Immature natural killer cell (primary cell): Measurements from ENCODE around the gene STXBP5. TPM values are rescaled to one million over a fixed set of nuclear protein-coding genes. Genes with fewer than 3 reads are reported as not detected.

Experiments
- DNase-seq, 3 donors: peaks; one replicate each; pipeline ENCODE4 v3.0.0; 2022; ENCODE audit warnings: mixed read lengths in 1 of 3
- H3K27ac Mint-ChIP-seq, 6 donors: one replicate each; pipeline ENCODE4 v1.8.0; 2020; ENCODE audit warnings: mixed read lengths in 6 of 6, mild to moderate bottlenecking in 5 of 6, inconsistent platforms in 4 of 6, moderate library complexity in 3 of 6
- H3K27me3 Mint-ChIP-seq, 3 donors: one replicate each; pipeline ENCODE4 v1.8.0; 2020 to 2021; ENCODE audit warnings: low read depth in 3 of 3, mild to moderate bottlenecking in 3 of 3, mixed read lengths in 3 of 3, moderate library complexity in 3 of 3, inconsistent platforms in 1 of 3
- H3K36me3 Mint-ChIP-seq, 3 donors: one replicate each; pipeline ENCODE4 v1.8.0; 2020; ENCODE audit warnings: mixed read lengths in 3 of 3, inconsistent platforms in 2 of 3, mild to moderate bottlenecking in 2 of 3
- H3K4me1 Mint-ChIP-seq, 2 donors: one replicate each; pipeline ENCODE4 v1.8.0; 2020; ENCODE audit warnings: inconsistent platforms in 2 of 2, mild to moderate bottlenecking in 2 of 2, mixed read lengths in 2 of 2, moderate library complexity in 1 of 2
- H3K4me3 Mint-ChIP-seq, 5 donors: one replicate each; pipeline ENCODE4 v1.8.0; 2020; ENCODE audit warnings: mild to moderate bottlenecking in 5 of 5, mixed read lengths in 5 of 5, inconsistent platforms in 3 of 5, moderate library complexity in 3 of 5
- H3K9me3 Mint-ChIP-seq, 6 donors: one replicate each; pipeline ENCODE4 v1.8.0; 2020; ENCODE audit warnings: mild to moderate bottlenecking in 6 of 6, mixed read lengths in 6 of 6, inconsistent platforms in 4 of 6, moderate library complexity in 3 of 6
- polyA plus RNA-seq, 3 donors: library from polyadenylated mRNA; unstranded; fragments of 300-500 nt; fragmentation: Illumina TruSeq; gene quantifications; one replicate each; pipeline ENCODE4 v1.2.3, GENCODE V29; 2021

Gene STXBP5
- 1 to 10 TPM; 2.9 to 5.4 (median 3.1) TPM for polyA plus RNA-seq

DNA sequence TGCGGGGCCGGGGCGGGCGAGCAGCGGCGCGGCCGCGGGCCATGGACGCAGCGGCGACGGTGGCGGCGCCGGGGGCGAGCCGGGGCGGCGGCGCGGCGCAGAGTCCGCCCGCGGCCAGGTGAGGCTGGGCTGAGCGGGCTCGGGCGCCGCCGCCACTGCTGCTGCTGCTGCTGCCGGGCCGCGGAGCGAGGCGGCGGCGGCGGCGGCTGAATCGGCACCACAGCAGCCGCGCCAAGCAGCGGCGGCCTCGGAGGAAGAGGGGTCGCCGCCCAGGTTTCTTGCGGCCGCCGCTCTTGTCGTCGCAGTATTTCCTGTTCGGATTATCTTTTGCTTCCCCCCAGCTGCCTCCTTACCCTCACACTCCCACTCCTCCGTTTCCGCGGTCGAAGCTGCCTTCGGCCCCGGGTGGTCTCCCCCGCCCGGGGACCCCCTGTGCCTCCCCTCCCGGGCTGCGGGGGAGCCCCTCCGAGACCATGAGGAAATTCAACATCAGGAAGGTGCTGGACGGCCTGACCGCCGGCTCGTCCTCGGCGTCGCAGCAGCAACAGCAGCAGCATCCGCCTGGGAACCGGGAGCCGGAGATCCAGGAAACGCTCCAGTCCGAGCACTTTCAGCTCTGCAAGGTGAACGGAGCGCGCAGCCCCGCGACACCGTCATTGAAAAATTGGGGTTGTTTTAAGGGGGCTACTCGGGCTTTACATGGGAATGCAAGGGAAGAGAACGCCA, at the start of gene STXBP5:
Gene STXBP5 (plus strand): TSS at position 358 of the 726 bp plus-strand sequence. CDS start 116 bp downstream, at position 474.
- no peaks in the 10 kb centered on the region for H3K9me3 Mint-ChIP-seq
- H3K27me3 Mint-ChIP-seq: peaks cover 14 to 19% (median 15%) of the 10 kb centered on the region in 3 donors
- H3K36me3 Mint-ChIP-seq: no peaks in the 10 kb centered on the region
- DNase-seq: peak; percentile 49 to 62 (median 59)
- peak within 1 kb of the TSS; percentile 92 to 99 (median 98) for H3K27ac Mint-ChIP-seq
- peak within 1 kb of the TSS; percentile 97 to 99 (median 98) for H3K4me3 Mint-ChIP-seq
- H3K4me1 Mint-ChIP-seq: peaks cover 39 to 63% of the 10 kb centered on the region in 2 donors

DNA sequence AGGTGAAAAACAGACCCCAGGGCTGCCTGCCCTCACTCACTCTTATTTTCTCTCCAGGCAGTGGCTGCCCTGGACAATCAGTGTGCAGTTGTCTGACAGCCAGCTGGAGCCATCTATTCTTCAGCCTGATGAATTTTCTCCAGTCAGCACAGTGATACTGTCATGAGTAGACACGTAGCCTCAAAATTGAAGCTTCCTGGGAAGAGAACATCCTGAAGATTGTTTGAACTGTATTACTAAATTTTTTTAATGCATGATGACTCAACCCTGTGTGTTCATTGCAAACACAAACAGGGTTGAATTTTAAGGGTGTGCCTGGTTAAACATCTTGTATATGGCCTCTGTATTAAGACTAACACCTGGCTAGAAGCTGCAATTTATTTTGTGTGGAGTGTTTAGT, 49.8 kb upstream of the STXBP5 start:
- no peaks in the 10 kb centered on the region for H3K4me1 Mint-ChIP-seq
- peaks cover 1 to 6% (median 5%) of the 10 kb centered on the region in 3 donors for H3K27me3 Mint-ChIP-seq
- peaks cover 0 to 5% (median 0%) of the 10 kb centered on the region in 6 donors for H3K9me3 Mint-ChIP-seq
- DNase-seq: no peak
- H3K27ac Mint-ChIP-seq: no peak overlapping the region
- H3K36me3 Mint-ChIP-seq: no peaks in the 10 kb centered on the region
- no peak overlapping the region for H3K4me3 Mint-ChIP-seq

DNA sequence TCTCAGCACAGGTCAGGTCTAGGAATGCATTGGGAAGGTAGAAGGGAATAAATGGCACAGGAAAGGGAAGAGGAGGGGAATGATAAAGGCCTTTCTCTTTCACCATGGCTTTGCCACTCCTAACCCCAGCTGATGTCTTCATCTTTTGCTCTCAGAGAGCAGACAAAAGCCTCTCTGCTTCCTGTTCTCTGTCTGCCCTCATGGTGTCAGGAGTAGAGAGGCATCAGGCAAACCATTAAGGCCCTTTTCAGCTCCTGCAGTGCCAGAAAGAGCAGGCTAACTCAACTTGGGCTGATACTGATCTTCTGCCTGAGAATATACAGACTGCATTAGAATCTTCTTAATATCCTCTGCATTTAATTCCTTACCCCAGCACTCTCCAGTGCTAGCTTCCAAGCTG, 48.0 kb upstream of the STXBP5 start:
- Mint-ChIP-seq H3K27ac (no peak overlapping the region), H3K27me3 (peaks cover 1 to 7% (median 6%) of the 10 kb centered on the region in 3 donors), H3K4me1 (no peaks in the 10 kb centered on the region), H3K9me3 (peaks cover 0 to 3% (median 0%) of the 10 kb centered on the region in 6 donors), H3K4me3 (no peak overlapping the region), H3K36me3 (no peaks in the 10 kb centered on the region)
- DNase-seq: no peak

DNA sequence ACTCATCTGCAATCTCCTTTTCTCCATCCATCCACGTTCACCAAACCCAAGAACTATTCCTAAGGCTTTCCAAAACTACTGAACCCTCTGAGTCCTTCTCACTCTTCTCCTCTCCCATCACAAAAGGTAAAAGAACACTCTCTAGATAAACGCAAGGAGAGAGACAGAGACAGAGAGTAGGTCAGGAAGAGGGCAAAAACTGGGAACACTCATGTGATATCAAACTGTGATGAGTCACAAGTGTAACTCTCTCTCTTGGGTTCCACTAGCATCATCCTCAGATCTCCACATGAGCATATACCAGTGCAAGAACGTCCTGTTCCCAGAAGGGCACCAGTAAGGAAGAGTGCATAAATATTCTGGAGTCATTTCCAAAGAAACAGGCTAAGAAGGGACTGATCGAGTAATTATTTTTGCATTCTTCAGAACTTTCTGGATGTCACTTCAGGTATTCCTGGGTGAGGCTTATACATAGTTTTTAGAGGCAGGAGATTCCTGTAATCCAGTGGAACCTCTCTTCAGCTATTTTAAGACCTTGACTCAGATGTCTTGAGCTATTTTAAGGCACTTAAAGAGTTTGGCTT, 47.3 kb upstream of the STXBP5 start:
- peaks cover 1 to 5% (median 4%) of the 10 kb centered on the region in 3 donors for H3K27me3 Mint-ChIP-seq
- peaks cover 0 to 2% (median 0%) of the 10 kb centered on the region in 6 donors for H3K9me3 Mint-ChIP-seq
- H3K4me1 Mint-ChIP-seq: no peaks in the 10 kb centered on the region
- no peak overlapping the region for H3K4me3 Mint-ChIP-seq
- no peak for DNase-seq
- no peak overlapping the region for H3K27ac Mint-ChIP-seq
- no peaks in the 10 kb centered on the region for H3K36me3 Mint-ChIP-seq

DNA sequence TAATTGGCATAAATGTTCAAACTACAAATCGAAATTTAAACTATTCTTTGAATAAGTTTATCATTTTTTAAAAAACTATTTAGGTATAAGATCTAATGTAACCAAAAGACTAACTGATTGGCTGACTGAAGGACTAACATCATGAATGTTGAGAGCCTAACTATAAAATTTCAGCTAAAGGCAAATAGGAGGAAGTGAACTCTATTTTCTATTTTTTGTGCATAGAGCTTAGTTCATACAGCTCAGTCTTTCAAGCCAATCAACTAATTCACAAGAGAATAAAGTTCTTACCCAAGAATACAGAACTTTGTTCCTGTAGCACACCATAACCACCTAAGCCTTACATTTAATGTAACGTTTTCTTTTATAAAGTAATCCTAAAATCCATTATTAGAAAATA, 46.3 kb upstream of the STXBP5 start:
- Mint-ChIP-seq H3K36me3 (no peaks in the 10 kb centered on the region), H3K27ac (no peak overlapping the region), H3K9me3 (peaks cover 0 to 2% (median 0%) of the 10 kb centered on the region in 6 donors), H3K27me3 (peaks cover 1 to 5% (median 4%) of the 10 kb centered on the region in 3 donors), H3K4me1 (no peaks in the 10 kb centered on the region), H3K4me3 (no peak overlapping the region)
- DNase-seq: no peak

DNA sequence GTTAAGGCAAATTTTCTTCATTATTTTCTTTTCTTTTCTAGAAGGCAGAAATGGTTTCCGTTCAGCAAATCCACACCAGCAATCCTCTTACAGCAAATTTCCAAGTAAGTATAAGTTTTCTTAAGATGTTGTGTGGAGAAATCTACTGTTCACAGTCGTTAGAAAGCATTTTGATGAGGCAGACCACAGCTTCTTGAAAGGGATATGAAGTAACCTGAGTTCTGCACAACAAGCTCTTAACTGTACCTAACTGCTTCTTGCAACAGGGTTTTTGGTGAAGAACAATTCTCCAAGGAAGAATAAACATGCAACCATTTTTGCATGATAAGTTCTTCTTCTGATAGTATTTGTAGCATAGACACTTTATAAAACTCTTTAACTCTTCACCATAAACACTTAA, 45.3 kb upstream of the STXBP5 start:
- H3K27me3 Mint-ChIP-seq: peaks cover 1 to 4% (median 4%) of the 10 kb centered on the region in 3 donors
- DNase-seq: no peak
- peaks cover 0 to 2% (median 0%) of the 10 kb centered on the region in 6 donors for H3K9me3 Mint-ChIP-seq
- no peaks in the 10 kb centered on the region for H3K4me1 Mint-ChIP-seq
- no peak overlapping the region for H3K4me3 Mint-ChIP-seq
- no peaks in the 10 kb centered on the region for H3K36me3 Mint-ChIP-seq
- H3K27ac Mint-ChIP-seq: no peak overlapping the region

DNA sequence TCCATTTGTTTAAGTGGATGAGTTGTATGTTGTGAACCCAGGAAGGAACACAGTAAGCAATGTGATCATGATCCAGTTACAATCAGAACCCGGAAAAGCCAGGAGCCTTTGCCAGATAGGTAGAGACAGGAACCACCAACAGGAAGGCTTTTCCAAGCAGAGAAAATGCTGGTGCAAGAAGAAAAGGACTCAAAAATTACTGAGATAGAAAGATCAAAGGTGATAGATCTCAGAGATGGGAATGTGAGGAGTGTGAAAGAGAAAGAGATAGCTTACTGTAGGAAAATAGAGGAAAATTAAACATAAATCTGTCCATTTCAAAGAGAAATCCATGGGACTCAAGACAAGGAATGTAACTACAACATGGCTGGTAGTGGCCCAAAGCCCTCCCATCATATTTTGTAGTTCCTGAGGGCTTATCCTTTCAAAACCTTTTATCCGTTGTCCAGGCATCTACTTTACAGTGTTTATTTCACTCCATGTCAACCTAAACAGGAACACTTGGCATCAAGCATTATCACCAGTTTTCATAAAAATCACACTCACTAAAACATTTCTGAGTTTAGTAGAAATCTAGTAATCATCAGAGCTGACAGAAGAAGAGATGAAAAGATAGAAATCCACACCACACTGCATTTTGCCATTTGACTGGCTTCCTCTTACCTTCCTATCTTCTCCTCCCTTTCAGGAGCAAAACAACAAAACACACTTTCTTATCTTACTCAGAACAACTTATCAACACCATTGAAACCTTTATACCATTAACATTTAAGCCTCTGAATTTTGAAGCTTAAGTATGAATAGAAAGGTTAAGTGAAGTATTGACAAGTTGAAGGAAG, 44.5 kb upstream of the STXBP5 start:
- no peaks in the 10 kb centered on the region for H3K9me3 Mint-ChIP-seq
- H3K27ac Mint-ChIP-seq: no peak overlapping the region
- no peak for DNase-seq
- H3K4me1 Mint-ChIP-seq: no peaks in the 10 kb centered on the region
- H3K36me3 Mint-ChIP-seq: no peaks in the 10 kb centered on the region
- peaks cover 0 to 4% (median 4%) of the 10 kb centered on the region in 3 donors for H3K27me3 Mint-ChIP-seq
- H3K4me3 Mint-ChIP-seq: no peak overlapping the region

DNA sequence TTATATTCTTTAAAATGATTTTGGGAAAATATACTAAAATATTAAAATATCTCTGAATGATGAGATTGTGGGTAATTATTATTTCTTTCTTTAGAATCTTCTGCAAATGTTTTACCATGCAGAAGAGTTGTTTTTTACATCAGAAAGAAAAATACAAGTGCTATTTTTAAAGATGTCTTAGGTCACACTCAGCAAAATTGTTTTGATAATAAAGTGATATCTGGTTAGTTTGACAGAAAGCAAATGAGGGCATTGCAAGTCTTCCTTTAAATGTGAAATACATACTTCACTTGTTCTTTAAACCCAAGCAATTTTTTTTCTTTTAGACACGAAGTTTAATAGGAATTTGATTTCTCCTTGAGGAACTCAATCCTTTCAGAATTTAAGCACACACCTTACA, 43.6 kb upstream of the STXBP5 start:
- Mint-ChIP-seq H3K4me3 (no peak overlapping the region), H3K4me1 (no peaks in the 10 kb centered on the region), H3K9me3 (no peaks in the 10 kb centered on the region), H3K27ac (no peak overlapping the region), H3K27me3 (peaks cover 0 to 6% (median 4%) of the 10 kb centered on the region in 3 donors), H3K36me3 (no peaks in the 10 kb centered on the region)
- no peak for DNase-seq

DNA sequence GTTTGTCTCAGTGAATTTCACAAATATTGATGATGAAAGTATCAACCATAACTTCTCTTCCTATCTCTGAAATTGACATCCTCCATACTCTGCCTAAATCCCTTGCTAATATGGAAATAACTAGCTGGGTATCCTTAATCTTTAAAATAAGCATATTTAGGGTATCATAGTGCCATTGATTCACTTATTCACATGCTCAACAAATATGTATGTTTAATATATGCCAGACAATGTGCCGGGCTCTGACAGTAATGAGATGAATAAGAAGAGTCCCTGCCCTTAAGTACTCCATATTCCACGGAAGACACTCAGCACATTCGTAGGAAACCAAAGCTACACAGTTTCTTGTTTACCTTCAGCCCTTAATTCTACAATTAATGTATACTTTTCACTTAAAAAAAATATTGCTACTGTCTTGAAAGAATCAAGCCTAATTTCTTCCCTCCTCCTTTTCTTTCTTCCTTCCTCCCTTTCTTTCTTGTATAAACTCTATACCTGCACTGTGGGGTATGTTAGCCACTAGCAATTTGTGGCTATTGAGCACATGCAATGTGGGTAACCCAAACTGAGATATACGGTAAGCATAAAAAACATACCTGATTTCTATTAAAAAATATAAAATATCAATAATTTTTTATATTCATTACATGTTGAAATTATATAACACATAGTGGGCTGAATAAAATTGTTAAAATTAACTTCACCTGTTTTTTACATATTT, 42.8 kb upstream of the STXBP5 start:
- DNase-seq: no peak
- Mint-ChIP-seq H3K9me3 (no peaks in the 10 kb centered on the region), H3K36me3 (no peaks in the 10 kb centered on the region)

DNA sequence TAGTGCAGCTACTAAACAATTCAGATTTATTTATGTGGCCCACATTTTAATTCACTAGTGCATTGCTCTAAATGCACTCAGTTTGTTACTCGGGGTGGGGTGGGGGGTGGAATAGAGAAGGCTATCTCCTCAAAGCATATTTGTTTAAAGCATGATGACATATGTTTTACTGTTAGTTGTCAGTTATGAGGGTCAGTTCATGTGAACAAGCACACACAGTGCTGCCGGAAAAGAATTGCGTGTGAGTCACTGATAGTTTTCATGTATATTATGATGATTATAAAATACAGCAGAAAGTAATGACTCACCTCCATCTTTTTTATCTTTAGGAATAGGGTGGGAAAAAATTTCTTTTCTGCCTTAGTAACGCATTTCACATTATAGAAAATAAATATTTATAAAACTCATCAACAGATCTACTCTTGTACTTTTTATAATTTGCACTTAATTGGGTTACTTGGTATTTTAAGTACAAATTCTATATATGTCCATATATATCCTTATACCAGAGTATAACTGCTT, 42.2 kb upstream of the STXBP5 start:
- no peaks in the 10 kb centered on the region for H3K4me1 Mint-ChIP-seq
- no peak for DNase-seq
- peaks cover 3 to 4% (median 4%) of the 10 kb centered on the region in 3 donors for H3K27me3 Mint-ChIP-seq
- H3K27ac Mint-ChIP-seq: no peak overlapping the region
- no peaks in the 10 kb centered on the region for H3K36me3 Mint-ChIP-seq
- H3K9me3 Mint-ChIP-seq: no peaks in the 10 kb centered on the region
- no peak overlapping the region for H3K4me3 Mint-ChIP-seq

More for the DNA sequence above, 42.8 kb upstream of the STXBP5 start:
- Mint-ChIP-seq H3K27ac (no peak overlapping the region), H3K4me3 (no peak overlapping the region), H3K4me1 (no peaks in the 10 kb centered on the region), H3K27me3 (peaks cover 0 to 4% (median 4%) of the 10 kb centered on the region in 3 donors)

DNA sequence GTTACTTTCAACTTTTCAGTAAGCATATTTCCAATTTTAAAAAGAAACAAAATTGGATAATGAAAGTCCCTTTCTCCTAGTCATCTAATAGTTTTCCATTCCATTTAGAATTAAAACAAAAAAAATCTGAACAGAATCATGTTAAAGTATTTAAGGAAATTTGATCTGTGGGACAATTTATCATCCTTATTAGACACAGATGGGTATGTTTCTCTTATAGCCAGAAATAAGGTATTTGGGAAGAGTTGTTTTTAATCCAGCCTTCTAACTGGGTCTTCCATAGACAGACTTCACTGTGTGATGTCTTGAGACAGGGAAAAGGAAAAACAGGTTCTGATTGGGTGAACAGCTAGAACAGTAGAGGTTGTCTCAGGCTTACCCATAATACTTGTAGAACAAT, 39.5 kb upstream of the STXBP5 start:
- Mint-ChIP-seq H3K9me3 (no peaks in the 10 kb centered on the region), H3K36me3 (no peaks in the 10 kb centered on the region), H3K27me3 (peaks cover 4 to 6% (median 4%) of the 10 kb centered on the region in 3 donors), H3K4me3 (no peak overlapping the region), H3K27ac (no peak overlapping the region), H3K4me1 (no peaks in the 10 kb centered on the region)
- DNase-seq: no peak

DNA sequence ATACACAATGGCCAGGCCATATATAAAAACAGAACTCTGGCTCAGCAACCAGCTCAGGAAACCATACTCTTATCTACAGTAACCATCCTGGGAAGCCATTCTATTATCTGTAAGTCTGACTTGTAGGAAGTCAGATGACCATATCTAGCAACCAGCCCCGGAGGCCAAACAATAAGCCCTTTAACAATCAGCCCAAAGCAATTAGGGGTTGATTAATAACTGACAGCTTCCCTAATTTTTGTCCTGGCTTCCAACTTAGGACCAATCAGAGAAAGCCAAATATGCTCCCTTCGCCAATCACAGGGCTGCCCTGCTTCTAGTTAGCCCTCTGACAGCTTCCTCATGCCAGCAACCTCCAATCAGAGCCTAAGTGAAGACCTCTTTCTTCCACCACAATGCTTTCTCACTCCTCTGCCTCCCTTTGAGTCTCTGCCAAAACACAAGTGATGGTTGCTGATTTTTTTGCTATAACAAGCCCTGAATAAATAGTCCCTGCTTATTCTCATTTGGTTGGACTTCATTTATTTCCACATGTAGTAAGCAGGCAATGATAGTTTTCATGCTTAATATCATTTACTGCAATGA, 37.8 kb upstream of the STXBP5 start:
- H3K4me3 Mint-ChIP-seq: no peak overlapping the region
- no peaks in the 10 kb centered on the region for H3K36me3 Mint-ChIP-seq
- H3K4me1 Mint-ChIP-seq: no peaks in the 10 kb centered on the region

DNA sequence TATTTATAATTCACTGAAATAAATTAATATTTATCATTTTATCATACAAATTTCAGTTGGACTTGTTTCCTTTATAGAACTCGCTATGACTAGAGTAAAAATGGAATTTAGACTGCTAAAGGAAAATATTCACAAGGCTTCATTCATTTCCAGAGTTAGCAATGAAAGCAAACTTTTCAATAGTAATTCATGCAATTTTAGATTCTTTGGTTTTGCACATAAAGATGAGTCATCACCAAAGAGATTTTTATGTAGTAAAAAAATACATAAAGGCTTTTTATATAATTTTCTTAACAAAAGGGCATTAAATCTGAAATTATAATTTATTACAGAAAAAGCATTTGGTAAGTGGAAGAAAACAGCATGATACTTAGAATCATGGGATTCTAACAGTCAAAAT, 37.2 kb upstream of the STXBP5 start:
- no peak overlapping the region for H3K4me3 Mint-ChIP-seq
- DNase-seq: no peak
- no peaks in the 10 kb centered on the region for H3K4me1 Mint-ChIP-seq
- H3K9me3 Mint-ChIP-seq: no peaks in the 10 kb centered on the region
- no peaks in the 10 kb centered on the region for H3K36me3 Mint-ChIP-seq
- H3K27me3 Mint-ChIP-seq: peaks cover 2 to 4% (median 4%) of the 10 kb centered on the region in 3 donors
- no peak overlapping the region for H3K27ac Mint-ChIP-seq

More for the DNA sequence above, 37.8 kb upstream of the STXBP5 start:
- DNase-seq: no peak
- peaks cover 2 to 4% (median 4%) of the 10 kb centered on the region in 3 donors for H3K27me3 Mint-ChIP-seq
- no peaks in the 10 kb centered on the region for H3K9me3 Mint-ChIP-seq
- H3K27ac Mint-ChIP-seq: no peak overlapping the region
